H1 (cell line): ENCODE results near the gene ATXN7. TPM values are rescaled to one million over a fixed set of nuclear protein-coding genes. Genes with fewer than 3 reads are reported as not detected.

Experiments
- CTCF ChIA-PET: fragments of 300-600 bp; sonication (Branson Sonifier 250); formaldehyde crosslinking; loops from one replicate; lab custom pipeline; 2021; ENCODE audit not compliant: partially characterized antibody; lab: Charles Lee
- POLR2A ChIA-PET: fragments of 300-600 bp; sonication (Branson Sonifier 250); formaldehyde crosslinking; loops from one replicate; lab custom pipeline; 2021; ENCODE audit warnings: inconsistent platforms; ENCODE audit not compliant: partially characterized antibody; lab: Charles Lee
- DNase-seq, 2 experiments: peaks; one replicate each; pipeline versions ENCODE4 v3.0.0 to v3.0.0-alpha.2; 2010 to 2022; ENCODE audit warnings: low spot score in 2 of 2, low read depth in 1 of 2, mixed read lengths in 1 of 2
- FAIRE-seq: peaks from 2 replicates; lab custom pipeline; 2011; peaks lifted over from hg19 to GRCh38; lab: Jason Lieb, UNC
- H2AFZ ChIP-seq: 2 replicates; pipeline ENCODE4 v1.8.1; 2012; ENCODE audit warnings: low read length, inconsistent platforms
- H2AK5ac ChIP-seq: 2 replicates; pipeline ENCODE4 v1.6.1; 2013; ENCODE audit warnings: low read depth, low read length
- H2BK120ac ChIP-seq: replicated peaks from 2 replicates; pipeline ENCODE3; 2013; ENCODE audit warnings: low read depth, low read length, inconsistent platforms
- H2BK12ac ChIP-seq: 2 replicates; pipeline ENCODE4 v1.6.1; 2013; ENCODE audit warnings: low read depth, low read length
- H2BK15ac ChIP-seq: 2 replicates; pipeline ENCODE4 v1.6.1; 2013; ENCODE audit warnings: low read length
- H2BK20ac ChIP-seq: 2 replicates; pipeline ENCODE4 v1.6.1; 2013; ENCODE audit warnings: low read length
- H2BK5ac ChIP-seq: 2 replicates; pipeline ENCODE4 v1.6.1; 2013; ENCODE audit warnings: low read depth, low read length
- H3K14ac ChIP-seq: 2 replicates; pipeline ENCODE4 v1.6.1; 2013; ENCODE audit warnings: inconsistent platforms; ENCODE audit not compliant: insufficient read length
- H3K18ac ChIP-seq: 2 replicates; pipeline ENCODE4 v1.6.1; 2013; ENCODE audit warnings: low read length; ENCODE audit errors: extremely low read depth
- H3K23ac ChIP-seq: 2 replicates; pipeline ENCODE4 v1.6.1; 2013; ENCODE audit warnings: inconsistent platforms; ENCODE audit not compliant: insufficient read length
- H3K23me2 ChIP-seq: 2 replicates; pipeline ENCODE4 v1.6.1; 2013; ENCODE audit warnings: low read depth, low read length
- H3K27ac ChIP-seq: 2 replicates; pipeline ENCODE4 v1.6.1; 2011; ENCODE audit warnings: low read depth, low read length, inconsistent platforms
- H3K27me3 ChIP-seq, 4 experiments: replicated peaks in 1 of 4; 1 replicate in 1 of 4; 2 replicates in 3 of 4; pipeline versions ENCODE4 v1.6.1 to v1.8.1; 2011 to 2013; ENCODE audit warnings: low read length in 3 of 4, mild to moderate bottlenecking in 3 of 4, inconsistent platforms in 2 of 4, mixed read lengths in 2 of 4, moderate library complexity in 1 of 4; ENCODE audit not compliant: control insufficient read depth in 3 of 4, insufficient read depth in 3 of 4; ENCODE audit errors: extremely low read depth in 1 of 4
- H3K36me3 ChIP-seq, 4 experiments: 2 replicates each; pipeline versions ENCODE4 v1.6.1 to v1.8.1; 2011 to 2013; ENCODE audit warnings: mild to moderate bottlenecking in 4 of 4, low read length in 3 of 4, moderate library complexity in 2 of 4, control low read depth in 1 of 4, inconsistent platforms in 1 of 4; ENCODE audit not compliant: insufficient read depth in 4 of 4, control insufficient read depth in 2 of 4
- H3K4ac ChIP-seq: replicated peaks from 2 replicates; pipeline ENCODE3; 2013; ENCODE audit warnings: low read length, low read depth, mixed read lengths, inconsistent platforms; ENCODE audit not compliant: insufficient read length
- H3K4me1 ChIP-seq, 4 experiments: replicated peaks in 1 of 4; 1 replicate in 1 of 4; 2 replicates in 3 of 4; pipeline versions ENCODE4 v1.6.1 to v1.8.1; 2011 to 2013; ENCODE audit warnings: low read length in 3 of 4, inconsistent platforms in 2 of 4, mixed read lengths in 1 of 4; ENCODE audit not compliant: insufficient read depth in 4 of 4, control insufficient read depth in 3 of 4
- H3K4me2 ChIP-seq, 2 experiments: 2 replicates each; pipeline versions ENCODE4 v1.6.1 to v1.8.1; 2011 to 2013; ENCODE audit warnings: low read depth in 2 of 2, low read length in 2 of 2, control low read depth in 1 of 2, inconsistent platforms in 1 of 2, mild to moderate bottlenecking in 1 of 2; ENCODE audit not compliant: insufficient read depth in 1 of 2
- H3K4me3 ChIP-seq, 4 experiments: fragments of 200-600, 300-600 bp in 1 of 4; sonication (generic), shearing (Covaris generic), sonication (Bioruptor Twin) in 1 of 4; 2 replicates each; pipeline versions ENCODE4 v1.5.1 to v1.8.1; 2011 to 2016; ENCODE audit warnings: low read length in 4 of 4, low read depth in 3 of 4, control low read depth in 2 of 4, inconsistent platforms in 2 of 4, mild to moderate bottlenecking in 2 of 4, mixed read lengths in 1 of 4, moderate library complexity in 1 of 4; ENCODE audit not compliant: insufficient read depth in 2 of 4; ENCODE audit errors: extremely low read depth in 1 of 4
- H3K56ac ChIP-seq: replicated peaks from 2 replicates; pipeline ENCODE3; 2013; ENCODE audit warnings: low read depth, mild to moderate bottlenecking, mixed read lengths, low read length, inconsistent platforms; ENCODE audit not compliant: insufficient read length
- H3K79me1 ChIP-seq: 2 replicates; pipeline ENCODE4 v1.6.1; 2013; ENCODE audit warnings: low read depth, low read length, control low read depth
- H3K79me2 ChIP-seq, 2 experiments: 2 replicates each; pipeline versions ENCODE4 v1.6.1 to v1.8.1; 2012 to 2013; ENCODE audit warnings: low read length in 2 of 2, mild to moderate bottlenecking in 2 of 2, inconsistent platforms in 1 of 2; ENCODE audit not compliant: insufficient read depth in 2 of 2, control insufficient read depth in 1 of 2
- H3K9ac ChIP-seq, 4 experiments: replicated peaks in 1 of 4; 1 replicate in 1 of 4; 2 replicates in 3 of 4; pipeline versions ENCODE4 v1.6.1 to v1.8.1; 2011 to 2013; ENCODE audit warnings: low read depth in 3 of 4, low read length in 3 of 4, control low read depth in 2 of 4, mild to moderate bottlenecking in 2 of 4, moderate library complexity in 2 of 4, inconsistent platforms in 1 of 4; ENCODE audit errors: extremely low read depth in 1 of 4
- H3K9me3 ChIP-seq, 2 experiments: 2 replicates each; pipeline versions ENCODE4 v1.6.1 to v1.8.1; 2012 to 2013; ENCODE audit warnings: mild to moderate bottlenecking in 2 of 2, moderate library complexity in 2 of 2, control low read depth in 1 of 2, inconsistent platforms in 1 of 2, low read depth in 1 of 2, low read length in 1 of 2, mixed read lengths in 1 of 2; ENCODE audit not compliant: insufficient read depth in 2 of 2
- H4K20me1 ChIP-seq, 2 experiments: replicated peaks in 1 of 2; 2 replicates each; pipeline versions ENCODE3 to v1.8.1; 2011 to 2013; ENCODE audit warnings: inconsistent platforms in 2 of 2, low read length in 2 of 2, mild to moderate bottlenecking in 1 of 2; ENCODE audit not compliant: insufficient read depth in 2 of 2, control insufficient read depth in 1 of 2
- H4K5ac ChIP-seq: 2 replicates; pipeline ENCODE4 v1.6.1; 2013; ENCODE audit warnings: low read length, low read depth, mixed read lengths, inconsistent platforms; ENCODE audit not compliant: insufficient read length
- H4K8ac ChIP-seq: 2 replicates; pipeline ENCODE4 v1.8.0; 2013; ENCODE audit warnings: mild to moderate bottlenecking, moderate library complexity, low read length, inconsistent platforms; ENCODE audit not compliant: insufficient read depth; ENCODE audit errors: extremely low read depth
- H4K91ac ChIP-seq: replicated peaks from 2 replicates; pipeline ENCODE3; 2013; ENCODE audit warnings: low read length, mixed read lengths, inconsistent platforms; ENCODE audit not compliant: insufficient read length
- KDM5A ChIP-seq: fragments of 200-600 bp; IDR thresholded peaks from 2 replicates; pipeline ENCODE4 v1.7.1; 2012; ENCODE audit warnings: mild to moderate bottlenecking, low read length, inconsistent platforms, mixed read lengths
- RFX5 ChIP-seq: IDR thresholded peaks from 2 replicates; pipeline ENCODE4 v1.6.1; 2011; ENCODE audit warnings: low read depth, low read length, improper control_type of control experiment, borderline replicate concordance
- SIX5 ChIP-seq: IDR thresholded peaks from 2 replicates; pipeline ENCODE4 v1.6.1; 2011; ENCODE audit warnings: mild to moderate bottlenecking, low read depth, low read length
- SUZ12 ChIP-seq: fragments of 200-600 bp; sonication (generic); IDR thresholded peaks from 2 replicates; pipeline ENCODE4 v1.6.1; 2012; ENCODE audit warnings: mild to moderate bottlenecking, inconsistent platforms, low read length, moderate library complexity, mixed read lengths
- TBP ChIP-seq: IDR thresholded peaks from 2 replicates; pipeline ENCODE4 v1.6.1; 2011; ENCODE audit warnings: low read depth, low read length, improper control_type of control experiment
- ZNF274 ChIP-seq: IDR thresholded peaks from 2 replicates; pipeline ENCODE4 v1.7.0; 2012; ENCODE audit warnings: low read length, borderline replicate concordance; ENCODE audit errors: extremely low read depth
- WGBS, 2 experiments: shearing (Covaris generic) in 1 of 2; methylation state at CpG; one replicate each; pipeline versions ENCODE4 v1.1.6 to v1.1.7; 2013 to 2015; ENCODE audit warnings: low lambda C conversion rate in 2 of 2, mixed read lengths in 2 of 2, inconsistent platforms in 1 of 2, low coverage in 1 of 2, missing lambda C conversion rate in 1 of 2; ENCODE audit not compliant: insufficient replicate concordance in 2 of 2, insufficient coverage in 1 of 2, insufficient read length in 1 of 2; ENCODE audit errors: extremely low coverage in 1 of 2, missing lambda C conversion rate in 1 of 2; 5-methylcytosine and 5-hydroxymethylcytosine counted together
- polyA plus RNA-seq, 7 experiments: library from polyadenylated mRNA; depleted of rRNA in 3 of 7; stranded (reverse) in 5 of 7; unstranded in 2 of 7; fragments of >200 nt in 5 of 7; fragments of 200-250 nt in 2 of 7; gene quantifications; 1 replicate in 5 of 7; 2 replicates in 1 of 7; 4 replicates in 1 of 7; pipeline versions ENCODE4 v1.2.1 to v1.2.3, GENCODE V29; 2011 to 2013; ENCODE audit warnings: missing spikeins in 2 of 7, mixed read lengths in 2 of 7
- total RNA-seq: library from RNA; stranded (reverse); fragmentation: NEBNext Ultra II Directional; extraction: Animal tissue kit (Norgen Biotek cat#: 25700); gene quantifications from 2 replicates; pipeline ENCODE4 v1.2.1, GENCODE V29; 2021

Gene ATXN7
- total and polyA plus RNA-seq, 2 of the 8 experiments (the other 6 are each of a cell fraction or from before 2014, with no cell fraction given) = 15.5 to 16.8 TPM

- Histone ChIP-seq H3K14ac (no peak overlapping the region), H4K20me1 (peaks cover 0 to 4% of the 10 kb centered on the region in 2 experiments), H2BK120ac (no peak overlapping the region), H2BK5ac (no peak overlapping the region), H3K4ac (no peak overlapping the region), H3K79me2 (peaks cover 0 to 8% of the 10 kb centered on the region in 2 experiments; a peak in 1 of 4 replicates), H4K8ac (no peak overlapping the region), H3K27me3 (no peaks in the 10 kb centered on the region), H3K23ac (no peak overlapping the region), H3K9me3 (no peaks in the 10 kb centered on the region), H3K27ac (no peak overlapping the region), H3K79me1 (no peaks in the 10 kb centered on the region; the same call in 1 of the 2 replicates), H3K4me1 (peaks cover 0 to 4% (median under 1%) of the 10 kb centered on the region in 4 experiments; a peak in 3 of 7 replicates), H4K5ac (no peak overlapping the region), H3K4me2 (no peak overlapping the region), H2AFZ (no peak overlapping the region), H3K36me3 (peaks cover 0 to 8% (median 3%) of the 10 kb centered on the region in 4 experiments; a peak in 3 of 8 replicates), H2BK15ac (no peak overlapping the region), H2BK20ac (no peak overlapping the region), H3K4me3 (no peak overlapping the region), H3K23me2 (no peaks in the 10 kb centered on the region), H4K91ac (no peak overlapping the region), H3K18ac (no peak overlapping the region), H3K9ac (no peak overlapping the region), H3K56ac (no peak overlapping the region), H2BK12ac (no peak overlapping the region), H2AK5ac (no peak overlapping the region)
- no peak for FAIRE-seq
- no peak for TF ChIP-seq SUZ12
- TF ChIP-seq SIX5 = no peak
- no peak for TF ChIP-seq ZNF274
- TF ChIP-seq TBP = no peak
- no peak for TF ChIP-seq RFX5
- TF ChIP-seq KDM5A = no peak
- WGBS, 2 experiments = 85 to 100% methylated on average over 1 to 4 of the region's 4 CpGs
- POLR2A ChIA-PET = interaction anchor here (1.0 to 1.1 kb wide), 2 partner anchors 12 to 17 kb away, joined by 3 read pairs; no protein-coding TSS in a partner anchor
- no peak for DNase-seq
- CTCF ChIA-PET = interaction anchor here (0.5 to 3.3 kb wide), 11 partner anchors 9 to 161 kb away, joined by 3 to 16 read pairs (median 3); partner anchors contain the start of gene PSMD6
Measured at GRCh38 chr3:63977893-63978292, 114.2 kb downstream of the ATXN7 start.
